Measurements from ENCODE around the gene ACADS.

ACADS gene, protein sequence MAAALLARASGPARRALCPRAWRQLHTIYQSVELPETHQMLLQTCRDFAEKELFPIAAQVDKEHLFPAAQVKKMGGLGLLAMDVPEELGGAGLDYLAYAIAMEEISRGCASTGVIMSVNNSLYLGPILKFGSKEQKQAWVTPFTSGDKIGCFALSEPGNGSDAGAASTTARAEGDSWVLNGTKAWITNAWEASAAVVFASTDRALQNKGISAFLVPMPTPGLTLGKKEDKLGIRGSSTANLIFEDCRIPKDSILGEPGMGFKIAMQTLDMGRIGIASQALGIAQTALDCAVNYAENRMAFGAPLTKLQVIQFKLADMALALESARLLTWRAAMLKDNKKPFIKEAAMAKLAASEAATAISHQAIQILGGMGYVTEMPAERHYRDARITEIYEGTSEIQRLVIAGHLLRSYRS

DNA sequence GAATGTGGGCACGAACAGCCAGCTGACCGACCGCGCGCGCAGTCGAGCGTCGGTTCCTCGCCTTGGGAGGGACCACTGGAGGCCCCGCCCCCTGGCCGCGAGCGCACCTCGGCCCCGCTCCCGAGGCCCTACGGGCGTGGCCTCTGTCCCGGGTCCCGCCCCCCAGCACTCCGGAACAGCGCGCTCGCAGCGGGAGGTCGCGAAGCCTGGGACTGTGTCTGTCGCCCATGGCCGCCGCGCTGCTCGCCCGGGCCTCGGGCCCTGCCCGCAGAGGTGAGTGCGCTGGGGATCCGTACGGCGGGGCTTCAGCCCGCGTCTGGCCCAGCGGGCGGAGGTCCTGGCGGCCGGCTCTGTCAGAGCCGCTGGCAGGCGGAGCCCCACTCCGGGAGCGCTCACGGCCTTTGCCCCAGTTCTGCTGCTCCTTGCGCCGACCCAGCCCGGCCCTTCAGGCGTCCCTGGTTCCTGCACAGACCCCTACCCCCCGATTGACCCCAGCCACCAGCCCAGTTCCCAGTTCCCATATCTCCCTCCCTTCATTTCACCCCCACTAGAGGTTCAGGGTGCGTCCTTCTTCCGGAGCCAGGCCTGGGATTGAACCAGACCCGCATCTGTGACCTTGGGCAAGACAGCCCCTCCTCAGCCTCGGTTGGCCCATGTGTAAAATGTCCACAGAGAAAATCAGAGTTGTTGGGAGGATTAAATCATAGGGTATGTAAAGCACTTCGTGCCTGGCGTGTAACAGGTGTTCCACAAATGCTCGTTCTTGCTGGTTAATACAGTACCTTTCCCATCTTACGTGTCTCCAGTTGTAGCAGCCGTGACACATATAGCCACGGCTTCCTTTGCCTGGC, at the start of gene ACADS:
TSS of gene ACADS (plus strand) at position 168 of the 851 bp plus-strand sequence. CDS start at position 228, 60 bp downstream.
- DNase-seq (ENCODE audit: low read depth) = peak; percentile 37

DNA sequence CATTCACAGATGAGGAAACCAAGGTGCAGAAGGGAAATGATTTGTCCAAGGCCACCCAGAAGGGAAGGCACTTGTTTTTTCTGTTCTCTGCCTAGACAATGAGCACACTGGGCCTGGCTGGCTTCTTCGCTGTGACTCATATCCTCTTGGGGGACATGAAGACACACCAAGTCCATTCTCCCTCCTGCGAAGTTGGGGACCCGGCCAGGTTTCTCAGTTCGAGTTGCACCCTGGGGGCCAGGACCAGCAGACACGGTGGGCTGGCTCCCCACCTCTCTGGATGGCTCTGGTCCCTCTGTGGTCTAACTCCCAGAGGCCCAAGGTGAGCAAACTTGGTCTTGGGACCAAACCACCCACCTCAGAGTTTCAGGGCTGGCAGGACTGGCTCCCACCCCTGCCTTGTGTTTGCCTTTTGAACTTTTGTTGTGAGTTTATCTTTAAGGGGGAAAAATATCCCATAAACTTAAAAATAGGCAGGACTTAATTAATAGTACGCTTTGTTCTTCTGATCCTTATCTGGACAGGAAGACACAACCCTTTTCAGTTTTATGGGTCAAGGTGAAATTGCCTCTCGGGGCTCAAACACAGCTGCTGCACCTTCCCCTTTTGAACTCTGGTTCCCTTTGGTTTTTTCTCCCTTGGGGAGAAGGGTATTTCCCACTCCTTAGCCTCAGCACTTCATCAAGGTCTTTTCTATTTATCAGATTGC, 47.7 kb upstream of the ACADS start:
- no peak for DNase-seq (ENCODE audit: low read depth)

DNA sequence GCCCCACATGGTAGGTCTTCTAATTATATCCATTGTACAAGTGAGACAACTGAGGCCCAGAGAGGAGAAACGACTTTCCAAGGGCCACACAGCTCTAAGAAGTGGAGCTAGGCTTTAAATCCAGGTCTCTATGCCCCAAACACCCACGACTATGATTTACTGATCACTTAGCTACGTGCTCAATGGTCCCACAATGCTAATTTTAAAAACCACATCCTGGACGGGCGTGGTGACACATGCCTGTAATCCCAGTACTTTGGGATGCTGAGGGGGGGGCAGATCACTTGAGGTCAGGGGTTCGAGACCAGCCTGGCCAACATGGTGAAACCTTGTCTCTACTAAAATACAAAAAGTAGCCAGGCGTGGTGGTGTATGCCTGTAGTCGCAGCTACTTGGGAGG, 47.1 kb upstream of the ACADS start:
- DNase-seq (ENCODE audit: low read depth) = no peak

DNA sequence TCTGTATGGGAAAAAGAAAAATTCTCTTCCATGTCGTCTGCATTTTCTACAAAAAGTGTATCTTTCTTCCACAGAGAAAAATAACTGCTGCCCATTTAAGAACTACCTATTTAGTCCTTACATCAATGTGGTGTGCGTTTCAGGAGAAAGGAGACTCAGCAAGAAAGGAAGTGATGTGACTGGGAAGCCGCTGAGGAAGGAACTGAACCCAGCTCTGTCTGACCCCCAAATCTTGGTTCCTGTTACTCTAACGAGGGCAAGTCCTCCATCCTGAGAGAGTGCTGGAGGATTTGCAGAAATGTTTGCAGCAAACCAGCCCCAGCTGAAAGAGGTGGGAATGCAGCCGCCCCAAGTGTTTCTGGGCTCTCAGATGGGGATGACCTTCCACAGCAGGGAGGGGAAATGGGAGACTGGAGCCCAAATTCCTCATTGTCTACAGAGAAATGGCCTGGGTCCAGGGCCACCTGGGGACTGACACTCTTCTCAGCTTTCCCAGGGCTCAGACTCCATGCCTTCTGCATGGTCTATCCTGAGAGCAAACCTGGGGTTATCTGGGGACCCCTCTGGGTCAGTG, 45.4 kb upstream of the ACADS start:
- DNase-seq (ENCODE audit: low read depth) = no peak

DNA sequence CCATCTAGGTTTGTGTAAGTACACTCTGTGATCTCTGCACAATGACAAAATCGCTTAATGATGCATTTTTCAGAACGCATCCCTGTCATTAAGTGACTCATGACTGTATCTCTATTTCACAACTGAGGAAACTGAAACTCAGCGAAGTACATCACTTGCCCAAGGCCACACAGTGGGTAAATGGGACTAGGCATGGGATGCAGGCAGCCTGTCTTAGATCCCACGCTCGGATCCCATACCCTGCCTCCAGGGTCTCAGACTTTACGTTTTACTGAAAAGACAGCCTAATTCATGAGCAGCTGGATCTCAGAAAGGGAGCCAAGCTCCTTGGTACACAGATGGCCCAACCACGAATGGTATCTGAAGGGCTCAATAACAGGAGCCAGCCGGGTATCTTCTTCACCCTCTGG, 41.1 kb upstream of the ACADS start:
- no peak for DNase-seq (ENCODE audit: low read depth)

DNA sequence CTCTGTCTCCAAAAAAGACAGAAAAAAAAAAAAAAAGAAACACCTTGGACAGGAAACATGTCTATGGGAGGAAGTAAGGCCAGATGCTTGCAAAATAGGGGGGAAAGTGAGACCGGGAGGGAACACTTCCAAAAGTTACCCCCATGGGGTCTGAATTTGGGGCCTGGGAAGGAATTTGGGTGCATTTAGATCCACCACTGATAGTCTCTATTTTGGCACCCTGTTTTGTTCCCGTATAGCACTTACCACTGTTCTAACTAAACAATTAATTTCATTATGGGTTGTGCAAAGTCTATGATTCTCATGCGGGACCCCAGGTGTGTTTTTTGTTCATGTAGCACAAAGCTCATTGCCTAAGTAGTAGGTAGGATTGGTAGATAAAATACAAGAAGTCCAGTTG, 40.1 kb upstream of the ACADS start:
- DNase-seq (ENCODE audit: low read depth) = no peak

DNA sequence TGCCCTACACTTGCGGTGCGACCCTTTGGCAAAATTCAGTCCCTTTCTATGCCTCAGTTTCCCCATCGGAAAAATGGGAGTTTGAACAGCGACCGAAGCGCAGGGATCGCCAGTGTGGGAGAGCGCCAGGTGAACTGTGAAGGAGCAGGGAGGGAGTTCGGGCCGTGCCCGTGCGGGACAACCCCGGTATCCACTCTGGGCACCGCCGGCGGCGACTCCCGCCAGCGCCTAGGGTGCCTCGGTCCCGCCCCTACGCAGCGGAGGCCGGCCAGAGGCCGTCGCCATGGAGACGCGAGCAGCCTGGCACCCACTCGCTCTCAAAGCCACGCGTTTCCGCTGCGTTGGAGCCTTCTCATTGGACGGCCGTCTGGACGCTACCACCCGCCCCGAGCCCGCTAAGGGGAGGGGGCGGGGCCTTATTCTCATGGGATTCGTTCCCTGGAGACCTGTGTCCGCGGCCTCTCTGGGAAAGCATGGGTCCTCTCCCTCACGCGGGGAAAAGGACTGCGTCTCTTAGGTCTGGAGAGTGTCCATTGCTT, 39.4 kb upstream of the ACADS start:
- DNase-seq (ENCODE audit: low read depth) = no peak

DNA sequence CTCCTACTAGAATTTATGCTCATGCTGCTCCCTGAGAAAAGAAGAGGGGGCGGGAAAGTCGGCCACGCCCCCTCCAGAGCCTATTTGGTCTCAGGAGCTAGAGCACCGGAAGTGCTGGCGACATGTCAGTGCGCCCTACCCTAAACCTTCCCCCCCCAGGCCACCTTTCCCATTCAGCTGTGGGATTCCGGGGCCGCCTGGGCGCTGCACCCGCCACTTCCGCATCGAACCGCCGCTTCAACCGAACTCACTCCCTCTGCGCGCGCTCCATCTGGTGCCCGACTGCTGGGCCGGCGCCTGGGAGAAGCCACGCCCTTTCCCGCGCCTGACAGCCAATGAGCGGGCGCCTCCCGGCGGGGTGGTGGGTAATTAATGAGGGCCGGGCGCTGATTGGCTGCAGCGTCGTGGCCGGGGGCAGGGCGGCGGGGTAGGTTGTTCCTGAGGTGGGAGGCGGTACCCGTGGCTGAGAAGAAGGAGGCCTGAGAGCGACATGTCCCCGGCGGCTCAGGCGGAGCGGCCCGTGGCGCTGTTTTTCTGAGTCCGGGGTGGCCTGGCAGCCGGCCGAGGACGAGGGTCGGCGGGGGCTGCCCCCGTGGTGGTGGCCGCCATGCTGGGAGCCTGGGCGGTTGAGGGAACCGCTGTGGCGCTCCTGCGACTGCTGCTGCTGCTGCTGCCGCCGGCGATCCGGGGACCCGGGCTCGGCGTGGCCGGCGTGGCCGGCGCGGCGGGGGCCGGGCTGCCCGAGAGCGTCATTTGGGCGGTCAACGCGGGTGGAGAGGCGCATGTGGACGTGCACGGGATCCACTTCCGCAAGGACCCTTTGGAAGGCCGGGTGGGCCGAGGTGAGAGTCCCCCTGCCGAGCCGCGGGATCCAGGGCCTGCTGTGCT, 38.7 kb upstream of the ACADS start, which contains the start of gene MLEC:
TSS of gene MLEC (plus strand) at position 460 of the 888 bp plus-strand sequence. CDS start at position 608, 148 bp downstream.
- peak; percentile 94 for DNase-seq (ENCODE audit: low read depth)

DNA sequence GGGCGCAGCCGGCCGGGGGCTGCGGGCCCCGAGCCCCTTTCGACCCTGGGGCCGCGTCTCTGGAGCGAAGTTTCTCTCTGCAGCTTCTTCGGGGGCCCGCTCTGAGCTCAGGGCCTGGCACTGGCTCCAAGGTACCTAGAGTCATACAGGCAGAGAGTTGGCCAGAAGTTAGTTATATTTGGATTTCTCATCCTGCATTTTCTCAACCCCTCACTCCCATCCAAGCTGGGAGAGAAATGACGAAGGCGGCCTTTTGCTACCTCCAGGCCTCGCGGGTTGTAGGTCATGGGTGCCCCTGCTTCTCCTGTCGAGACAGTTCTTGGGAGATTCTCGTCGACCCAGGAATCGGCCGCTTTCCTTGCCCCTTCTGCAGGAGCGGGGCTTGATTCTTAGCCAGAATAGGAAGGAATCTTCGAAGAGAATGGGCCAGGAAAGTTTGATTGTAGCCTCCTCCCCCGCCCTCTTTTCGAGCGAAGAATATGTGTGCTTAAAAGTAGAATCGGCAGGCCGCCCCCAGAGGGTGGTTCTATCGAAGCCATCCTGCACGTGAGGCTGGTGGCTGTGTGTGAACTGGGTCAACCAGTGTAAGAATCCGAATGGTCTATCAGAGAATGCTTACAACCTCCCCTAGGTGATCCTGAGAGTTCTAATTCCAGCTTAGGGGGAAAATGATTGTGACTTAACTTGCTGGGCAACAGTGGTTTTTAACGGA, 37.9 kb upstream of the ACADS start:
- no peak for DNase-seq (ENCODE audit: low read depth)

DNA sequence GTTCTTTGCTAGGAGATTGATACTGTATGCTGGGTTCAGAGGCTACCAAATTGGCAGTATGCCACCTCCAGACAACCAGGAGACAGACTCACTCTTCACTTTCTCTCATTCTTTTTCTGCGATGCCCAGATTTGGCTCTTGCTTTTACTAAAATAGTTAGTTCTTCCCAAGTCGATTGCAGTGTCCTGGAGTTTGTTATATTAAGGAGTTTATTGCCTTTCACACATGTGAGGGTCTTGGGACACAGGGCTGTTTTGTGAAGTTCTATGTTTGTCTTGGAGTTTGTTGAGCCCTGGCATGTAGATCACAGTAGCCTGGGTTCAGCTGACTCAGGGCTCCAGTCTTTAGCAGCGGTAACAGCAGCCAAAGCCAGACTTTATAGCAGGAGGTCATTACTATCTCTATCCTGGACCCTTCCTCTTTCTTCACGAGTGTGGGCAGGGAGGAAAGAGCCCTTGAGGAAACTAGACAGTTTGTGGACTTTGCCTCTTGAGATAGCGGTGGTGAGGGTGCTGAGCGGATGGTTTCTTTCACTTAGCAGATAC, 37.0 kb upstream of the ACADS start:
- no peak for DNase-seq (ENCODE audit: low read depth)

DNA sequence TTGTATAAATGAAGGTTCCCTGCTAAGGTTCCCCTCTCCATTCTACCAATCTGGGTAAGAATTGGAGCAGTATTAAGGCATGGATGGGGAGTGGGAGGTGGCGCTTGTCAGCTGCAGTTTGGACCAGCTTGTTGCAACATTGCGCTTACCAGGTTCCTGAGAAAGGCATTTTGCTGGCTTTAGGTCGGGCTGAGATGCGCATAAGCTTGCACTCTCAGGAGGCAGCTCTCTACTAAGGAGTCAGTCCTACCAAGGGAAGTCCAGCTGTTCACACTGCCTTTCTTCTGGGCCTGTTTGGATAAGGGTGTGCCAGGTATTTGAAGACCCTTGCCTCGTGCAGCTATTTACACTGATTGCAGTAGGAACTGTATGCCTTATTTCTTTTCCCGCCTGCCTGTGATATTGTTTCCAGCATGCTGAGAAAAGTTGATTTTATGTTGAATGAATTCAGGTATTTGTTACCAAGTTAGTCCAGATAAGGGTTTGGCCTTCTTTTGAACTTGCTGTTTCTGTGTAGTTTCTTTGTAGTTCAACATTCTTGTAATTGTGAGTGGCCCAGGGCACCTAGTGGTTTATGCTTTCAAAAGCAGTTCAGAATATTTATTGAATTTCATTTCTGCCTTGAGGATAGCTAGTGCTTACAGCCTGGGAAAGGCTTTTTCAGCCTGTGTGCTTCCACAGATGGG, 36.1 kb upstream of the ACADS start:
- no peak for DNase-seq (ENCODE audit: low read depth)

DNA sequence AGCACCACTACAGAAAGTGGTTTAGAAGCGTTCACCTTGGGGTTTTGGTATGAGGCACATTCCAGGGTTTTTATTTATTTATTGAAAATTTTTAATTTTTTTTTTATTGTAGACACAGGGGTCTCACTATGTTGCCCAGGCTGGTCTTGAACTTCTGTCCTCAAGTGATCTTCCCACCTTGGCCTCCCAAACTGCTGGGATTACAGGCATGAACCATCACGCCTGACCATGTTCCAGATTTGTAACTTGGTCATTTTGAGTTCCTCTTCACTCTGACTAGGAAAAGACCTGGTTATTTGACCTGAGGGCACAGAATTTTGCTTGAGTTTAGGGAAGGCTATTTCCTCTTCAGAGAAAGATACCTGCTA, 35.6 kb upstream of the ACADS start:
- no peak for DNase-seq (ENCODE audit: low read depth)

DNA sequence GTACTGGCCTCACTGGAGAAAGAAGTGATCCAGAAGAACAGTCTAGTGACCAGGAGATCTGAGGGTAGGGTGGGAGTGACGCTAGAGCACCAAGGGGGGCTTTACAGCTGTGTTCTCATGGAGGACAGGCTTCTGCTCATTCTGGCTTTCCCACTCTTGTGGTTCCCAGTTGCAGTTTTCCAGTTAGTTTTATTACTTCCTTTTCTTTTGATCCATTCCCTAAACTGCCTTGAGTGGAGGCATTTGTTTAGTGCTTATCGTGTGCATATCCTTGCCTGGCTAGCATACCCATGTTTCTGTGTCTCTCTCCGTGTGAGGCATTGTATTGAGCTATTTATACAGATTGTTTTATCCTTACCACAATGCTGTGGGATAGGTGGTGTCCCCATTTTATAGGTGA, 34.6 kb upstream of the ACADS start:
- no peak for DNase-seq (ENCODE audit: low read depth)

DNA sequence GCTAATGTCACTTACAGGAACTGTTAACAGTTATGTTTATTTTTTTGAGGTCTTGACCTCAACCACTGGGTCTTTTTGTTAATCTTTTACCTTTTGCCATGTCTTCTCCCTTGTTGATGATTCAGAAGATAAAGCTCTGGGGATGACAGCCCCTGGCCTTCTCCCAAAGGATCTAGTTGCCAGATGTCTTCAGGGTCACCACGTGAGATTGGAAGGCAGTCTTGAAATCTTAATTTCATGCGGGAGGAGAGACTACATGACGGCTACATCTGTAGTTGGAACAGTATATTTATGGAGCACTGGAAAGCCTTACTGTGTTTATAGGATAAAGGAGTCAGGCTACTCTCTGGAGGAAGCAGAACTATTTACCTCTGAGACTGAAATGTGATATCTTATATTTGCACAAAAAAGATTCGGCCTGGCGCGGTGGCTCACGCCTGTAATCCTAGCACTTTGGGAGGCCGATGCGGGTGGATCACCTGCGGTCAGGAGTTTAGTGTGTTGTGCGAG, 33.0 kb upstream of the ACADS start:
- no peak for DNase-seq (ENCODE audit: low read depth)

DNA sequence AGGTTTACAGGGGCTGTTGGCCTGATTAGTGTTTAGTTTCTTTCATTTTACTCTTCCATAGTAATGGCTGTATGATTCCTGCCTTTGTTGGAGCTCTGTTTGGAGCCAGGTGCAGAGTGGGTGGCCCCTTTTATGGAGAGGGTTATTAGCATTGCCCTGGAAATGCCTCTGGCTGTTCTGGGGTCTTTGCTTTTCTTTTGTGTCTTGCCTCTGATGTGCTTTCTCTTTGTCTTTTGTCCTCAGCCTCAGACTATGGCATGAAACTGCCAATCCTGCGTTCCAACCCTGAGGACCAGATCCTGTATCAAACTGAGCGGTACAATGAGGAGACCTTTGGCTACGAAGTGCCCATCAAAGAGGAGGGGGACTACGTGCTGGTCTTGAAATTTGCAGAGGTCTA, 31.8 kb upstream of the ACADS start:
- DNase-seq (ENCODE audit: low read depth) = no peak

DNA sequence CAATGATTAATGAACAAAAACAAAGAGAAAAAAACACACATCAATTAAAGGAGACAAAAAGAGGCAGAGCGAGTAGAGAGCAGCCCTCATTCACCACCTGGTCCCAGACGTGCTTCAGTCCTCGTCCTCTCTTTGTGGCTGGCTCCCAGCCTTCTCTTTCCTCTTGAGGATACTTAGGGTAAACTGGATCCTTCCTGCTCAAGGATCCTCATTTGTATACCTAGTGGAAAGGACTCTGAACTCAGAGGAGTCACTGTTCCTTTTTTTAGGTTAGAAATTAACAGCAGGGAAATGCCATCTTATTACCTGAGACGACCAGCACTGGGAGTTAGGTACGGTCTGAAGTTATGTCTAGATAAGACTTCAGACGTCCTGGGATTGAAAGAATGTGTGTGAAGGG, 29.0 kb upstream of the ACADS start:
- no peak for DNase-seq (ENCODE audit: low read depth)

DNA sequence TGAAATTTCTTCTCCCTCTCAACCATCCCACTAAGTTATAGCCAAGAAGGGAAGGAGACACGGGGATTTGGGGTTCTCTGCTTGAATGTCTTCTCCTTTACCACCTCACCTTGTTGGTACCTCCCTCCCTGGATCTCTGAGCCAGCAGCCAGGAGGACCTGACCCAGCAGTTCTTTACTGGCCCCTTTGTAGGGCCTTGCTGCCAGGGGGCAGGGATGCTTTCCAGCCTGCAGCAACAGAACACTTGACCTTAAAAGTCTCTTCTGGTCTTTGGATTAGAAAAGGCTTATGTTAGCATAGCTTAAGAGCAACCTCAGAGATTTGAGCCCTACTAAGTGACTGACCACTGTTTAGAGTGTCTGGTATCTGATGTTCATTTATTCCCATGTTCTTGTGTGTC, 28.3 kb upstream of the ACADS start:
- no peak for DNase-seq (ENCODE audit: low read depth)

DNA sequence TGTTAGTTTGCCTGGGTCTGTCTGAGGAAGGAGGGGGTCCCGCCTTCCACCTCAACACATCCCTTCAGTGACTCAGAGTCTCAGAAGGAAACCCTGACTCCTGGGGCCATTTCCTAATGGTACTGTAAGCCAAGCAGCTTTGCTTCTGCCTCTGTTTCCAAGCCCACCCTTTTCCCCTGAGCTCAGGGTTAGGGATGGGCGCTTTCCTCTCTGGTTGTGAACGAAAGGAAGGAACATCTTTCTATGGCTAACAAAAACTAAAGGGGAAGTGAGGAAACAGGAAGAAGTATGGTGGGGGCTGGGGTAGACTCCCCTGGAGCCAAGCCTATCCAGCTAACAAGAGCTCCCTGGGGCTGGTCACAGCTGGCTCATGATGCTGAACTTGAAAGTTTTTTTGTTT, 27.0 kb upstream of the ACADS start:
- no peak for DNase-seq (ENCODE audit: low read depth)

DNA sequence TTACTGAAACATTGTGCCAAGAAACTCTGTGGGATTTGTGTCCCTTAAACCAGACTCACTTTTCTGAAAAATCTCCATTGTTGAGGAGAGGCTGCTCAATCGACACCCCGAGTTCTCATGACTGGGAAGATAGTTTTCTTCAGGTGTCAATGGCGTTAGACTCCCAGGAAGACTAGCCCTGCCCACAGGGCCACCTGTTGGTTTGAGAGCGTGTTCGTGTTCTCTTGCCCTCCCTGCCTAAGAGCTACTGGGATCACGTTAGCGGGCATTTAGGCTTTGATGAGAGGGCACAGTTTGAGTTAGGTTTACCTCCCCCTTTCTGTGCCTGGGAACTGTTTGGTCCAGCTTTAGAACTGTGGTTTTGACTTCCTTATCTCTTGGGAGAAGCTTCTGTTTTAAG, 26.1 kb upstream of the ACADS start:
- no peak for DNase-seq (ENCODE audit: low read depth)

Data from HS-5 (cell line).